Type B pancreatic cell (in vitro differentiated cells): Measurements from ENCODE around the gene RPF1. TPM values are rescaled to one million over a fixed set of nuclear protein-coding genes. Genes with fewer than 3 reads are reported as not detected.

Experiments
- DNase-seq: peaks from one replicate; pipeline ENCODE4 v3.0.0; 2021; ENCODE audit warnings: mixed read lengths; ENCODE audit not compliant: unreplicated experiment; ENCODE audit errors: extremely low spot score
- H3K27ac Mint-ChIP-seq: 2 replicates; pipeline ENCODE4 v1.8.0; 2021; ENCODE audit warnings: mild to moderate bottlenecking, mixed read lengths
- H3K27me3 Mint-ChIP-seq: 2 replicates; pipeline ENCODE4 v1.8.0; 2021; ENCODE audit warnings: mixed read lengths
- H3K36me3 Mint-ChIP-seq: 2 replicates; pipeline ENCODE4 v1.8.0; 2021; ENCODE audit warnings: mixed read lengths
- H3K4me1 Mint-ChIP-seq: one replicate; pipeline ENCODE4 v1.8.0; 2021; ENCODE audit warnings: mixed read lengths; ENCODE audit not compliant: unreplicated experiment
- H3K4me3 Mint-ChIP-seq: 2 replicates; pipeline ENCODE4 v1.8.0; 2021; ENCODE audit warnings: mild to moderate bottlenecking, mixed read lengths
- H3K9me3 Mint-ChIP-seq: 2 replicates; pipeline ENCODE4 v1.8.0; 2021; ENCODE audit warnings: mixed read lengths
- total RNA-seq: library from RNA; stranded (reverse); gene quantifications from 2 replicates; pipeline ENCODE4 v1.2.1, GENCODE V29; 2021; ENCODE audit warnings: low replicate concordance
- TF ChIP-seq, protein P1 (sequence below): fragments of 200-600 bp; sonication (generic); conservative IDR thresholded peaks from 2 replicates; pipeline ENCODE4 v1.5.0; 2021; ENCODE audit warnings: antibody characterized with exemption, mild to moderate bottlenecking

RPF1 gene
- total RNA-seq, 1 donor from 2014 or later, result 34.1 TPM

DNA sequence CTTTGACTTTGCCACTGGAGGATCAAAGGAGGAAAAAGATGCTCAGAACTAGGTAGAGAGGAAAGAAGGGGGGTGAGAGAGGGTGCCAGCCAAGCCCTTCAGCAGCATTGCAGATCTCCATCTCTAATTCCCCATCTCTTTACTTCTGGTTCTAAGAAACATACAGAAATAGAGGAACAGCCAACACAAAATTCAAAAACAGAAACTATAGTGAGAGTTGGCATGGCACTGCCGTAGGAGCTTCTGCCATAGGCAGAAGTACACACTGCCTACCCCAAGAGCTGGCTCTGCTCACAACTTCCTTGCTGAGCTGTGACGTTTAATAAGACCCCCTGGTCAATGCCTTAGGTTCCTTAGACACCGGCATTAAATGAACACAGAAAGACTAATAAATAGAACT lies 26.6 kb upstream of the RPF1 start:
- Mint-ChIP-seq H3K9me3 (no peaks in the 10 kb centered on the region), H3K36me3 (no peaks in the 10 kb centered on the region)

DNA sequence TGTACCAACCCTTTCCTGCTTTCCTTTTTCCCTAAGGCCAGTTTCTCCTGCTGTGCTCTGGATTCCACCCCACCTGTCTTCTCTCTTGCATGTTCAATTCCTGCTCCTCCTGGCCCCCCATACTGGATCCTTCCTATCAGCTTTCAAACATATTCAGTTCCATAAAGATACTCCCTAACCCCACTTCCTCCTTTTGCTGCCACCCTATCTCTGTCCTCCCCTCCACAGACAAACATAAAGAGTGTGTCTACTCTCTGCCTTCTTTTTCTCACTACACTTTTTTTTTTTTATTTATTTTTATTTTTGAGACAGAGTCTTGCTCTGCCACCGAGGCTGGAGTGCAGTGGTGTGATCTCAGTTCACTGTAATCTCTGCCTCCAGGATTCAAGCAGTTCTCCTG lies 16.9 kb upstream of the RPF1 start:
- no peak overlapping the region for H3K27ac Mint-ChIP-seq
- DNase-seq, result no peak
- no peaks in the 10 kb centered on the region for H3K9me3 Mint-ChIP-seq
- TF ChIP-seq, protein P1, sequence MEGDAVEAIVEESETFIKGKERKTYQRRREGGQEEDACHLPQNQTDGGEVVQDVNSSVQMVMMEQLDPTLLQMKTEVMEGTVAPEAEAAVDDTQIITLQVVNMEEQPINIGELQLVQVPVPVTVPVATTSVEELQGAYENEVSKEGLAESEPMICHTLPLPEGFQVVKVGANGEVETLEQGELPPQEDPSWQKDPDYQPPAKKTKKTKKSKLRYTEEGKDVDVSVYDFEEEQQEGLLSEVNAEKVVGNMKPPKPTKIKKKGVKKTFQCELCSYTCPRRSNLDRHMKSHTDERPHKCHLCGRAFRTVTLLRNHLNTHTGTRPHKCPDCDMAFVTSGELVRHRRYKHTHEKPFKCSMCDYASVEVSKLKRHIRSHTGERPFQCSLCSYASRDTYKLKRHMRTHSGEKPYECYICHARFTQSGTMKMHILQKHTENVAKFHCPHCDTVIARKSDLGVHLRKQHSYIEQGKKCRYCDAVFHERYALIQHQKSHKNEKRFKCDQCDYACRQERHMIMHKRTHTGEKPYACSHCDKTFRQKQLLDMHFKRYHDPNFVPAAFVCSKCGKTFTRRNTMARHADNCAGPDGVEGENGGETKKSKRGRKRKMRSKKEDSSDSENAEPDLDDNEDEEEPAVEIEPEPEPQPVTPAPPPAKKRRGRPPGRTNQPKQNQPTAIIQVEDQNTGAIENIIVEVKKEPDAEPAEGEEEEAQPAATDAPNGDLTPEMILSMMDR, result no peak
- H3K4me1 Mint-ChIP-seq, result no peaks in the 10 kb centered on the region
- H3K36me3 Mint-ChIP-seq, result no peaks in the 10 kb centered on the region
- H3K27me3 Mint-ChIP-seq, result peaks cover 37% of the 10 kb centered on the region
- no peak overlapping the region for H3K4me3 Mint-ChIP-seq

More for the DNA sequence above, 26.6 kb upstream of the RPF1 start:
- TF ChIP-seq, protein P1, result no peak
- Mint-ChIP-seq H3K4me3 (no peak overlapping the region), H3K27ac (no peak overlapping the region), H3K27me3 (peaks cover 22% of the 10 kb centered on the region), H3K4me1 (no peaks in the 10 kb centered on the region)
- no peak for DNase-seq

DNA sequence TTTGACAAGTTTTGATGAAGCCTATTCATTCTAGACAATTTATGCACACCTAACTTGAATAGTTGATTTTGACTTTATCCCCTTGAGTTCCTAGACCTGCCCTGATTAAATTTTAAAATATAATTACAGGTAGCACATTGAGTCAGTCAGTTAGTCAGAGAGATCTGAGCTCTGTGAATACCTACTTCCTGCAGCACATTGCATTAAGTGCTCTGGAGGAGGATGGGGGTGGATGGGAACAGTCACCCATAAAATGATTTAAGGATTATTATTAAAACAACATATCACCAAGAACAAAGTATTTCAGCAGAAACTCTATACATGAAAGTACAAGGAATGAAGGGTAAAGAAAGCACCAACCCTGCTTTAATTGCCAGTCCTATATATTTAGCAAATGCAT lies 11.8 kb upstream of the RPF1 start:
- H3K27ac Mint-ChIP-seq, result no peak overlapping the region
- H3K9me3 Mint-ChIP-seq, result no peaks in the 10 kb centered on the region
- TF ChIP-seq, protein P1, result no peak
- H3K4me1 Mint-ChIP-seq, result no peaks in the 10 kb centered on the region
- no peaks in the 10 kb centered on the region for H3K36me3 Mint-ChIP-seq
- H3K27me3 Mint-ChIP-seq, result peaks cover 45% of the 10 kb centered on the region
- H3K4me3 Mint-ChIP-seq, result no peak overlapping the region
- DNase-seq, result no peak

DNA sequence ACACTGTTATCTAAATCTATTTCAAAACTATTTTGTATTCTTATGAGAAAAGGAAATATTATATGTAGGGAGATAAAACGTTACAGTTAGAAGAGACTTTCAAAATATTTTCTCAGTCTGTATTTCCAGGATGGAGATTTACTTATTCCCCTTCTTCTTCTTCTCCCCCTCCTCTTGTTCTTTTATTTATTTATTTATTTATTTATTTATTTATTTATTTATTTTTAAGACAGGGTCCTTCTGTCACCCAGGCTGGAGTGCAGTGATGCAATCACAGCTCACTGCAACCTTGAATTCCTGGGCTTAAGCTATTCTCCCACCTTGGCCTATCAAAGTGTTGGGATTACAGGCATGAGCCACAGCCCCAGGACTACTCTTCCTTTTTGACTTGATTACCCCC lies 2.8 kb upstream of the RPF1 start:
- TF ChIP-seq, protein P1, result no peak
- peaks cover 7% of the 10 kb centered on the region for H3K36me3 Mint-ChIP-seq
- peaks cover 10% of the 10 kb centered on the region for H3K4me1 Mint-ChIP-seq
- peaks cover 10% of the 10 kb centered on the region for H3K9me3 Mint-ChIP-seq
- DNase-seq, result no peak
- no peak overlapping the region for H3K4me3 Mint-ChIP-seq
- H3K27ac Mint-ChIP-seq, result no peak overlapping the region
- peaks cover 52% of the 10 kb centered on the region for H3K27me3 Mint-ChIP-seq

DNA sequence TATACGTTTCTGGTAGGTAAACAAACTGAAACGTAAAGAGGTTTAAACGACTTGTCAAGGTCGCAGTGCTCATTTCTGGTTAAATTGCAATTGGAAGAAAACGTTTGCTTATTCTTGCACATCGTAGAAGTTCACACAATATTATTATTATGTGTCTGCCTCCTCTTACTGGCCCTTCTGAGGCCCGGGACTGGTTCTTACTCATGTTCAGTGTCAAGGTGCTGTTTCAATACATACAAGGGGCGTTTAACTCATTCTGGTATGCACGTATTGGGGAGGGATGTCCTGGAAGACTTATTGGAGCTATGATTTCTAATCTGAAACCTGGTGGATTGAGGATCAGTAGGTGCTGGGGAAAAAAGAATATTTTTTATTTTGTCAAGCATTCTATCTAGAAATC lies 932 bp downstream of the RPF1 start:
- Mint-ChIP-seq H3K9me3 (peaks cover 10% of the 10 kb centered on the region), H3K4me1 (peaks cover 22% of the 10 kb centered on the region), H3K4me3 (peak overlapping the region; percentile 100), H3K27me3 (peaks cover 27% of the 10 kb centered on the region), H3K36me3 (peaks cover 29% of the 10 kb centered on the region), H3K27ac (peak overlapping the region; percentile 98)
- no peak for DNase-seq
- TF ChIP-seq, protein P1, result no peak

DNA sequence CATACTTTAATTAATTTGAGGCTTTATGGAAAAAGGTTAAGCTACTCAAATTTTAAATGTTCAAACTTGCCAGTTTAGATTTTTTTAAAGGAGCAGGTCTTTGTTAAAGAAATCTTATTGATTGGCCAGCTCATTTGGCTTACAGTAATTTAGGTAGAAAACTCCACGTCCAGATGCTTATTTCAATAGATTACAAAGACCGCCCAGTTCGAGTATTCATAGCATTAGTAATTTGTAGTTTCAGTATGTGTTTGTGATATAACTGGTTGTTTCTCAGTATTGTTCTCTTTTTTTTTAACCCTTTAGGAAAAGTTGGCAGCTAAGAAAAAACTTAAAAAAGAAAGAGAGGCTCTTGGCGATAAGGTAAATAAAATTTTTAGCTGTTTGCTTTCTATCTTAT lies 1.6 kb downstream of the RPF1 start:
- TF ChIP-seq, protein P1, result no peak
- peaks cover 10% of the 10 kb centered on the region for H3K9me3 Mint-ChIP-seq
- H3K36me3 Mint-ChIP-seq, result peaks cover 30% of the 10 kb centered on the region
- DNase-seq, result no peak
- peak overlapping the region; percentile 68 for H3K4me3 Mint-ChIP-seq
- peaks cover 22% of the 10 kb centered on the region for H3K4me1 Mint-ChIP-seq
- H3K27ac Mint-ChIP-seq, result no peak overlapping the region
- peaks cover 20% of the 10 kb centered on the region for H3K27me3 Mint-ChIP-seq
